Measurements from ENCODE around the gene QARS1. TPM values are rescaled to one million over a fixed set of nuclear protein-coding genes. Genes with fewer than 3 reads are reported as not detected.
A peak's percentile ranks its signal among the peaks of the same experiment; 100 is the strongest.

Gene QARS1
- total and polyA plus RNA-seq, 2 experiments from 2014 or later: 173 to 373 TPM

- Histone ChIP-seq H3K36me3 (ENCODE audit: insufficient read depth) (no peaks in the 10 kb centered on the region), H3K4me1 (ENCODE audit: insufficient read depth) (no peaks in the 10 kb centered on the region), H3K79me2 (replicated peaks; ENCODE audit: insufficient read depth) (no peaks in the 10 kb centered on the region), H3K27me3 (ENCODE audit: insufficient read depth) (no peaks in the 10 kb centered on the region), H2AFZ (no peak overlapping the region), H3F3A (replicated peaks; ENCODE audit: low read depth) (peaks cover 18% of the 10 kb centered on the region), H3K27ac (ENCODE audit: low read depth) (no peak overlapping the region), H3K4me3 (no peak overlapping the region), H3K9me2 (ENCODE audit: insufficient read depth) (no peaks in the 10 kb centered on the region), H3K4me2 (no peak overlapping the region), H4K20me1 (replicated peaks; ENCODE audit: insufficient read depth) (no peaks in the 10 kb centered on the region)
- DNase-seq (ENCODE audit: low spot score): peak; percentile 7
- Mint-ChIP-seq H3K9me3 (no peaks in the 10 kb centered on the region; the same call in 2 of the 3 replicates), H3K27me3 (ENCODE audit: insufficient read depth, low read depth, poor library complexity) (peaks cover 2% of the 10 kb centered on the region), H3K4me3 (no peak overlapping the region), H3K27ac (no peak overlapping the region), H3K36me3 (ENCODE audit: low read depth) (peaks cover 6% of the 10 kb centered on the region), H3K4me1 (no peaks in the 10 kb centered on the region)
- TF ChIP-seq CTCF (conservative IDR thresholded peaks at IDR 0.05; ENCODE audit: low read depth in 2 of 2) (peak in 1 of 2 experiments; percentile 39; a peak in 2 of 4 replicates), ZNF462 (CRISPR knock-in tag; IDR thresholded peaks at IDR 0.05) (no peak), ZNF114 (CRISPR knock-in tag; IDR thresholded peaks at IDR 0.05) (no peak), EZH2phosphoT487 (IDR thresholded peaks at IDR 0.05; ENCODE audit: unreplicated experiment) (no peak)
- ATAC-seq: no peak
Observed at GRCh38 chr3:49124991-49125670, 20.6 kb upstream of the QARS1 start.
